ENCODE results near the gene TSPAN31. TPM values are rescaled to one million over a fixed set of nuclear protein-coding genes. Genes with fewer than 3 reads are reported as not detected.

TSPAN31 gene
- total and polyA plus RNA-seq, 9 of the 15 experiments (the other 6 are each of a cell fraction or from before 2014, with no cell fraction given): 11.3 to 26.4 (median 14.3) TPM

- no peak for TF ChIP-seq ZBTB5 (IDR thresholded peaks at IDR 0.05)
- peak; percentile 99 for TF ChIP-seq ZNF407 (IDR thresholded peaks at IDR 0.05; ENCODE audit: low read depth)
- no peak for TF ChIP-seq CREB3 (tag; conservative IDR thresholded peaks at IDR 0.05; ENCODE audit: low read depth)
- no peak for TF ChIP-seq SAFB2 (IDR thresholded peaks at IDR 0.05; ENCODE audit: borderline replicate concordance, low read depth, low read length, severe bottlenecking)
- no peak for TF ChIP-seq ILK (tag; IDR thresholded peaks at IDR 0.05; ENCODE audit: borderline replicate concordance, low read depth)
- peak; percentile 75; the same call in 1 of the 2 replicates for TF ChIP-seq ZBTB2 (IDR thresholded peaks at IDR 0.05)
- peak; percentile 9 for TF ChIP-seq ZNF146 (CRISPR knock-in tag; IDR thresholded peaks at IDR 0.05; ENCODE audit: unreplicated experiment)
- TF ChIP-seq RAD51 (IDR thresholded peaks at IDR 0.05; ENCODE audit: borderline replicate concordance, low read depth): no peak
- no peak for TF ChIP-seq RBM34 (IDR thresholded peaks at IDR 0.05; ENCODE audit: borderline replicate concordance, insufficient read depth, low read length)
- TF ChIP-seq IRF9 (tag; IDR thresholded peaks at IDR 0.05): peak; percentile 67; the same call in 1 of the 2 replicates
- no peak for TF ChIP-seq HDGF (IDR thresholded peaks at IDR 0.05)
- no peak for TF ChIP-seq ZNF766 (CRISPR knock-in tag; conservative IDR thresholded peaks at IDR 0.05)
These were observed 38.0 kb downstream of the TSPAN31 start, which contains the start of gene TSFM (continued) for GRCh38 chr12:57782608-57783465.

All from K562 (cell line).